Stimulated activated CD4-positive, alpha-beta T cell treated with anti-CD3 and anti-CD28 coated beads, Interleukin-12 subunit alpha, Interleukin-12 subunit beta, amount 100 ng/mL, for 4 hours (primary cell): Measurements from ENCODE around the gene ARHGEF19.
"Not testable (repeated sequence)": the region's sequence is repeated elsewhere in the genome, so short reads cannot be mapped to it uniquely, and the experiment has no call there.

ENCODE experiments used
- DNase-seq: peaks from one replicate; pipeline ENCODE4 v3.0.0-alpha.2; 2020

The ARHGEF19 gene

GRCh38 chr1:16212251-16212961 lies at the start of gene ARHGEF19:
Gene ARHGEF19 (minus strand): TSS chr1:16212652. CDS start chr1:16209054, 3,598 bp downstream.
- no peak for DNase-seq

GRCh38 chr1:16262067-16262466 lies 49.6 kb upstream of the ARHGEF19 start:
- no peak for DNase-seq

- DNase-seq = no peak
These were observed 48.4 kb upstream of the ARHGEF19 start for GRCh38 chr1:16260814-16261213.

- no peak for DNase-seq
These were observed 46.2 kb upstream of the ARHGEF19 start for GRCh38 chr1:16258591-16259135.

GRCh38 chr1:16257968-16258367 lies 45.5 kb upstream of the ARHGEF19 start:
- DNase-seq = no peak

GRCh38 chr1:16257556-16257955 lies 45.1 kb upstream of the ARHGEF19 start:
- DNase-seq = not testable (repeated sequence)

GRCh38 chr1:16256478-16256877 lies 44.0 kb upstream of the ARHGEF19 start:
- DNase-seq = no peak

GRCh38 chr1:16254263-16254928 lies 41.9 kb upstream of the ARHGEF19 start:
- no peak for DNase-seq

GRCh38 chr1:16253332-16253922 lies 41.0 kb upstream of the ARHGEF19 start:
- DNase-seq = no peak

GRCh38 chr1:16252912-16253311 lies 40.5 kb upstream of the ARHGEF19 start:
- DNase-seq = no peak

- no peak for DNase-seq
These were observed 38.9 kb upstream of the ARHGEF19 start for GRCh38 chr1:16251381-16251780.

GRCh38 chr1:16250524-16251251 lies 38.2 kb upstream of the ARHGEF19 start:
- no peak for DNase-seq

GRCh38 chr1:16249596-16250241 lies 37.3 kb upstream of the ARHGEF19 start:
- no peak for DNase-seq

- no peak for DNase-seq
These were observed 36.4 kb upstream of the ARHGEF19 start for GRCh38 chr1:16248603-16249516.

GRCh38 chr1:16248007-16248436 lies 35.6 kb upstream of the ARHGEF19 start:
- DNase-seq = no peak

- no peak for DNase-seq
These were observed 35.0 kb upstream of the ARHGEF19 start for GRCh38 chr1:16247441-16247840.

GRCh38 chr1:16246961-16247360 lies 34.5 kb upstream of the ARHGEF19 start:
- DNase-seq = no peak

GRCh38 chr1:16246239-16246638 lies 33.8 kb upstream of the ARHGEF19 start:
- not testable (repeated sequence) for DNase-seq

- no peak for DNase-seq
These were observed 33.2 kb upstream of the ARHGEF19 start for GRCh38 chr1:16245476-16246196.

- DNase-seq = no peak
These were observed 32.3 kb upstream of the ARHGEF19 start for GRCh38 chr1:16244650-16245285.
